HPDE6-E6E7 (cell line): ENCODE measurements around the gene ITGAV.
"Not testable (repeated sequence)": the region's sequence is repeated elsewhere in the genome, so short reads cannot be mapped to it uniquely, and the experiment has no call there.

Experiments
- DNase-seq: peaks from one replicate; pipeline ENCODE4 v3.0.0; 2011; ENCODE audit warnings: missing footprints; ENCODE audit errors: extremely low spot score

Gene ITGAV

GRCh38 chr2:186589612-186590349, at the start of gene ITGAV:
ITGAV (plus strand) TSS chr2:186590056; CDS start chr2:186590339, 283 bp downstream.
- peak; percentile 92 for DNase-seq

GRCh38 chr2:186540941-186541340, 48.9 kb upstream of the ITGAV start:
- DNase-seq = no peak

- DNase-seq = no peak
These were observed 47.9 kb upstream of the ITGAV start for GRCh38 chr2:186542002-186542401.

GRCh38 chr2:186543561-186544131, 46.2 kb upstream of the ITGAV start:
- DNase-seq = peak; percentile 11

- peak; percentile 60 for DNase-seq
These were observed 45.6 kb upstream of the ITGAV start for GRCh38 chr2:186544255-186544675.

- DNase-seq = no peak
These were observed 43.0 kb upstream of the ITGAV start for GRCh38 chr2:186546846-186547245.

- no peak for DNase-seq
These were observed 38.4 kb upstream of the ITGAV start for GRCh38 chr2:186551323-186552050.

GRCh38 chr2:186554429-186554828, 35.4 kb upstream of the ITGAV start:
- no peak for DNase-seq

GRCh38 chr2:186554850-186555671, 34.8 kb upstream of the ITGAV start:
- no peak for DNase-seq

- no peak for DNase-seq
These were observed 31.2 kb upstream of the ITGAV start for GRCh38 chr2:186558512-186559276.

GRCh38 chr2:186559370-186559769, 30.5 kb upstream of the ITGAV start:
- no peak for DNase-seq

- no peak for DNase-seq
These were observed 30.0 kb upstream of the ITGAV start for GRCh38 chr2:186559848-186560247.

- no peak for DNase-seq
These were observed 29.6 kb upstream of the ITGAV start for GRCh38 chr2:186560254-186560653.

GRCh38 chr2:186561467-186562208, 28.2 kb upstream of the ITGAV start:
- no peak for DNase-seq

GRCh38 chr2:186562209-186562578, 27.7 kb upstream of the ITGAV start:
- DNase-seq = no peak

GRCh38 chr2:186568600-186568999, 21.3 kb upstream of the ITGAV start:
- DNase-seq = not testable (repeated sequence)

- not testable (repeated sequence) for DNase-seq
These were observed 20.7 kb upstream of the ITGAV start for GRCh38 chr2:186569127-186569526.

- DNase-seq = no peak
These were observed 20.0 kb upstream of the ITGAV start for GRCh38 chr2:186569897-186570296.

GRCh38 chr2:186570604-186571003, 19.3 kb upstream of the ITGAV start:
- DNase-seq = peak; percentile 23

GRCh38 chr2:186572705-186573104, 17.2 kb upstream of the ITGAV start:
- DNase-seq = peak; percentile 31
